ENCODE data around the gene EXOSC3. TPM values are rescaled to one million over a fixed set of nuclear protein-coding genes. Genes with fewer than 3 reads are reported as not detected.
A peak's percentile ranks its signal among the peaks of the same experiment; 100 is the strongest.
"Not testable (repeated sequence)": the region's sequence is repeated elsewhere in the genome, so short reads cannot be mapped to it uniquely, and the experiment has no call there.

EXOSC3 gene
- total RNA-seq: 10 to 100 TPM; 32.0 to 63.5 (median 44.7) TPM

GRCh38 chr9:37784616-37785483 lies at the start of gene EXOSC3:
EXOSC3 (minus strand) TSS chr9:37785064; CDS start chr9:37785044, 20 bp downstream.
- DNase-seq: peak; percentile 85 to 95 (median 91)
- no peaks in the 10 kb centered on the region for H3K27me3 ChIP-seq

GRCh38 chr9:37827483-37828165 lies 42.8 kb upstream of the EXOSC3 start:
- H3K4me3 ChIP-seq: no peak overlapping the region
- no peaks in the 10 kb centered on the region for H3K27me3 ChIP-seq
- no peak overlapping the region for H3K27ac ChIP-seq
- no peaks in the 10 kb centered on the region for H3K4me1 ChIP-seq
- TF ChIP-seq POLR2A (IDR thresholded peaks at IDR 0.05): no peak
- TF ChIP-seq CTCF (IDR thresholded peaks at IDR 0.05): no peak
- H3K36me3 ChIP-seq: peaks cover 0 to 41% (median 0%) of the 10 kb centered on the region in 3 donors
- DNase-seq: no peak
- H3K9me3 ChIP-seq: no peaks in the 10 kb centered on the region

More at GRCh38 chr9:37784616-37785483, at the start of gene EXOSC3:
- Histone ChIP-seq H3K9me3 (no peaks in the 10 kb centered on the region), H3K36me3 (peaks cover 0 to 35% (median 0%) of the 10 kb centered on the region in 3 donors), H3K4me1 (peaks cover 0 to 7% (median 0%) of the 10 kb centered on the region in 4 donors), H3K27ac (peak within 1 kb of the TSS; percentile 71 to 85 (median 80)), H3K4me3 (peak within 1 kb of the TSS; percentile 69 to 89 (median 74))
- TF ChIP-seq CTCF (IDR thresholded peaks at IDR 0.05) (peak in 3 of 6 experiments; percentile 17 to 32 (median 27)), POLR2A (IDR thresholded peaks at IDR 0.05) (peak; percentile 53 to 71)

GRCh38 chr9:37825174-37825573 lies 40.3 kb upstream of the EXOSC3 start:
- not testable (repeated sequence) for H3K27ac ChIP-seq, H3K4me1 ChIP-seq, H3K9me3 ChIP-seq, H3K4me3 ChIP-seq, H3K27me3 ChIP-seq, DNase-seq
- H3K36me3 ChIP-seq: peaks cover 0 to 58% (median 0%) of the 10 kb centered on the region in 3 donors

GRCh38 chr9:37820142-37820541 lies 35.3 kb upstream of the EXOSC3 start:
- no peak overlapping the region for H3K27ac ChIP-seq
- no peaks in the 10 kb centered on the region for H3K4me1 ChIP-seq
- H3K36me3 ChIP-seq: peaks cover 0 to 32% (median 0%) of the 10 kb centered on the region in 3 donors
- no peaks in the 10 kb centered on the region for H3K27me3 ChIP-seq
- TF ChIP-seq CTCF (IDR thresholded peaks at IDR 0.05) (no peak), POLR2A (IDR thresholded peaks at IDR 0.05) (no peak)
- H3K9me3 ChIP-seq: no peaks in the 10 kb centered on the region
- no peak for DNase-seq
- H3K4me3 ChIP-seq: no peak overlapping the region

GRCh38 chr9:37818849-37819248 lies 34.0 kb upstream of the EXOSC3 start:
- H3K4me1 ChIP-seq: no peaks in the 10 kb centered on the region
- H3K27ac ChIP-seq: no peak overlapping the region
- peaks cover 0 to 25% (median 0%) of the 10 kb centered on the region in 3 donors for H3K36me3 ChIP-seq
- no peak for DNase-seq
- no peaks in the 10 kb centered on the region for H3K9me3 ChIP-seq
- TF ChIP-seq POLR2A (IDR thresholded peaks at IDR 0.05) (no peak), CTCF (IDR thresholded peaks at IDR 0.05) (no peak)
- H3K27me3 ChIP-seq: no peaks in the 10 kb centered on the region
- H3K4me3 ChIP-seq: no peak overlapping the region

All from Peyer's patch (tissue), 4 donors.